Activated CD4-positive, CD25-positive, alpha-beta regulatory T cell treated with anti-CD3 and anti-CD28 coated beads, Interleukin-2, amount 50 U/mL, for 16 hours (primary cell): ENCODE measurements around the gene HOXB8.

Experiments
- DNase-seq: peaks from one replicate; pipeline ENCODE4 v3.0.0-alpha.2; 2020; ENCODE audit warnings: low read depth, low spot score

HOXB8 gene

GRCh38 chr17:48567646-48568354, 47.3 kb downstream of the HOXB8 start:
- DNase-seq = no peak

GRCh38 chr17:48567209-48567608, 47.9 kb downstream of the HOXB8 start:
- no peak for DNase-seq

GRCh38 chr17:48566717-48567116, 48.4 kb downstream of the HOXB8 start:
- DNase-seq = no peak

GRCh38 chr17:48565925-48566710, 49.0 kb downstream of the HOXB8 start:
- DNase-seq = no peak

GRCh38 chr17:48565022-48565554, 50.0 kb downstream of the HOXB8 start:
- no peak for DNase-seq

- DNase-seq = no peak
Measured at GRCh38 chr17:48564188-48565021, 50.7 kb downstream of the HOXB8 start.

GRCh38 chr17:48563867-48564187, 51.3 kb downstream of the HOXB8 start:
- no peak for DNase-seq

- no peak for DNase-seq
Measured at GRCh38 chr17:48563385-48563838, 51.7 kb downstream of the HOXB8 start.

- DNase-seq = no peak
Measured at GRCh38 chr17:48562934-48563333, 52.2 kb downstream of the HOXB8 start.
